Transverse colon (tissue), 4 donors: ENCODE data around the gene MCCC1.

Source experiments
- CTCF ChIP-seq, 5 experiments: fragments of 200-600 bp in 3 of 5; fragments of 450-650 bp in 2 of 5; sonication (generic) in 3 of 5; IDR thresholded peaks; 1 replicate in 2 of 5; 2 replicates in 3 of 5; pipeline ENCODE4 v1.5.1; 2016 to 2017; ENCODE audit warnings: antibody characterized with exemption in 5 of 5, inconsistent platforms in 3 of 5, mild to moderate bottlenecking in 2 of 5, moderate library complexity in 1 of 5
- EP300 ChIP-seq: sonication (generic); formaldehyde crosslinking; IDR thresholded peaks from one replicate; pipeline ENCODE4 v1.6.1; 2017; ENCODE audit warnings: antibody characterized with exemption, low read depth
- POLR2A ChIP-seq: fragments of 450-650 bp; IDR thresholded peaks from one replicate; pipeline ENCODE4 v1.6.1; 2016; ENCODE audit warnings: antibody characterized with exemption, mild to moderate bottlenecking, moderate library complexity
- POLR2AphosphoS5 ChIP-seq, 3 donors: sonication (generic); formaldehyde crosslinking; IDR thresholded peaks; one replicate each; pipeline ENCODE4 v1.6.1; 2016; ENCODE audit warnings: antibody characterized with exemption in 3 of 3

GRCh38 chr3:183038757-183039156 is 60.5 kb downstream of the MCCC1 start:
- no peak for TF ChIP-seq POLR2A
- TF ChIP-seq CTCF (IDR thresholded peaks at IDR 0.05): no peak
- no peak for TF ChIP-seq POLR2AphosphoS5 (IDR thresholded peaks at IDR 0.05)
- no peak for TF ChIP-seq EP300
